GM19043 (cell line): Measurements from ENCODE around the gene PLEKHM1.
"Not testable (repeated sequence)": the region's sequence is repeated elsewhere in the genome, so short reads cannot be mapped to it uniquely, and the experiment has no call there.

Source experiments
- ATAC-seq: cut with Tn5 transposase; IDR thresholded peaks from one replicate; pipeline ENCODE4 v1.9.1; 2021; ENCODE audit warnings: low read depth; ENCODE audit not compliant: unreplicated experiment

The PLEKHM1 gene

GRCh38 chr17:45444301-45444700 is 46.2 kb downstream of the PLEKHM1 start:
- not testable (repeated sequence) for ATAC-seq

DNA sequence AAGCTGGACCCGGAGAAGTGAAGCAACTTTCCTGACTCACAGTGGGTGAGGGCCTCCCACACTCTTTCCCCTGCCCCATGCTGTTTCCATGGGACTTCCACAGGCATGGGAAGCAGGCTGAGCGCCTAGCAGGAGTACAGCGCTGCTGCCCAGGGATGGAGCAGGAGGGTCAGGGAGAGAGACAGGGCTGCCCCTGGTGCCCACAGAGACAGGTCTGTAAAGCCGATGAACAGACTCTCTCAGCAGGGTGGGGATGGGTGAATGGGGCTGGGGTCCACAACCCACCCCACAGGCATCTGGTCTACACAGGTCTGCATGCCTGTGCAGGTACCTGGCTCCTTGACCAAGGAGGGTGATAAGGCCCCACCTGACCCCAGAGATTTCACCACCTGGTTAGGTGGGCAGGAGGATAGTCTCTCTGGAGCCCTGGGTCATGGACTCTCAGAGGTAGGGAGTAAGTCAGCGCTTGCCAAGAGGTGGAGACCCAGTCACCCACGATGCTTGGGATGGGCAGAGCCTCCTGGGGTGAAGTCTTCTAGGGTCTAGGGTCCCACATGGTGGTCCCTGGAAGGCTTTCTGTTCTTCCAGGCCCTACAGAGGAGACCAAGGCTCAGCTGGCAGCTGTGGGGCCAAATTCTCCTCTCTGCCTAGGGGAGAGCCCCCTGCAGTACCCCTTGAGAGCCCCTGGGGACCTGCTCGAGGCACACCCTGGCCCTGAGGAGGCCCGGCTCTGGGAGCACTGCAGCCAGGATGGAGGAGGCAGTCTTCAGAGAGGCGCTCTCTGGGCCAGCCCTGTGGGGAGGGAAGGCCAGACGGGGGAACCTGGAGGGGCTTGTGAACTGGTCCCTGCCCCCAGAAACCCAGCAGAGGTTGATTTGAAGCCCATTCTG is 46.9 kb downstream of the PLEKHM1 start:
- ATAC-seq: not testable (repeated sequence)

GRCh38 chr17:45441526-45442310 is 48.8 kb downstream of the PLEKHM1 start:
- no peak for ATAC-seq

- ATAC-seq: not testable (repeated sequence)
Measured at GRCh38 chr17:45440839-45441515, 49.5 kb downstream of the PLEKHM1 start.

DNA sequence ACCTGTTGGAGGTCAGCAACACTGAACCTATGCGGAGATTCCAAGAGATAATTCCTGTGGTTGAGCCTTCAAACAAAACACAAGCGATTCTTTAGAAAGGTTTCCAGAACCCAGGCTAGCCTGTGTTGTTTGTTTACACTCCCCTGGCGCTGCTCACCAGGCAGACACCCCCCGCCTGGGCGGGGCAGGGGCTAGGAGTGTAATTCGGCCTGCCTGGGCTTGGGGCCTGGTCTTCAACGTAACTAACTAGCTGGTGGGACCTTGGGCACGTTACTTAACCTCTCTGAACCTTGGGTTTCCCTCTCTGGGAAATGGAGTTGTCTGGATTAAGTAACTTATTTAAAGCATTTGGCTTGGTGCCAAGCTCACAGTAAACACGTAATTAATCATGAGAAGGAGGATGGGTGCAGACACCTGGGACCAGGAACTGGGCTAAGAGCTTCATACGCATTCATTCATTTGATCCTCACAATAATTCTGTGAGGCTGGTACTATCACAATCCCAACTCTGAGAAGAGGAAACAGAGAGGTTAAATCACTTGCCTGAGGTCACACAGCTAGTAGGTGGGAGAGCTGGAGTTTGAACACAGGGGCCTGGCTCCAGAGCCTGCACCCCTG is 50.3 kb downstream of the PLEKHM1 start:
- no peak for ATAC-seq

- no peak for ATAC-seq
Measured at GRCh38 chr17:45438931-45439610, 51.5 kb downstream of the PLEKHM1 start.

- no peak for ATAC-seq
Measured at GRCh38 chr17:45437465-45438283, 52.8 kb downstream of the PLEKHM1 start.

GRCh38 chr17:45436625-45437464 is 53.7 kb downstream of the PLEKHM1 start:
- no peak for ATAC-seq

GRCh38 chr17:45436161-45436560 is 54.4 kb downstream of the PLEKHM1 start:
- no peak for ATAC-seq

DNA sequence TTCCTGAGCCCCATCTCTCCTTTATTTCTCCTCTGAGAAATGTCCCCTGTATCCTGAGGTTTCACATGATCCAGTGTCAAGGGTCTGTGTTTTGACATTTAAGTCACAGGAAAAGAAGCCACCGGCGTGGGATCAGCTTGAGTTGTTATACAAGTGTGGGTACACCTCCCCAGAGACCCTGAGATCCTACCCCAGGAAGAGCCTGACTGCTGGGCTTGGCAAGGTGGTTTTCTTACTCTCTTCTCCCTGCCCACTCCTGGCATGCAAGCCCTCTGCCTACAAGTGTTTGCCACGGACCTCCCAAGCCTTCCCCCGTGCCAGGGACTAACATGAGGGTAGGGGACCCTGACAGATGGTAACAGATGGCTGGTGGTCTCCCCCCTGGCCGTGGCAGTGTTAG is 55.0 kb downstream of the PLEKHM1 start:
- ATAC-seq: no peak

- ATAC-seq: no peak
Measured at GRCh38 chr17:45433159-45433535, 57.4 kb downstream of the PLEKHM1 start.

GRCh38 chr17:45432405-45433158 is 57.9 kb downstream of the PLEKHM1 start, which contains the start of gene ARHGAP27:
ARHGAP27 (minus strand) TSS chr17:45432870; CDS start chr17:45430279, 2,591 bp downstream.
- ATAC-seq: no peak

- ATAC-seq: peak; percentile 47
Measured at GRCh38 chr17:45431531-45432404, 58.8 kb downstream of the PLEKHM1 start.

- no peak for ATAC-seq
Measured at GRCh38 chr17:45430738-45431530, 59.6 kb downstream of the PLEKHM1 start.

DNA sequence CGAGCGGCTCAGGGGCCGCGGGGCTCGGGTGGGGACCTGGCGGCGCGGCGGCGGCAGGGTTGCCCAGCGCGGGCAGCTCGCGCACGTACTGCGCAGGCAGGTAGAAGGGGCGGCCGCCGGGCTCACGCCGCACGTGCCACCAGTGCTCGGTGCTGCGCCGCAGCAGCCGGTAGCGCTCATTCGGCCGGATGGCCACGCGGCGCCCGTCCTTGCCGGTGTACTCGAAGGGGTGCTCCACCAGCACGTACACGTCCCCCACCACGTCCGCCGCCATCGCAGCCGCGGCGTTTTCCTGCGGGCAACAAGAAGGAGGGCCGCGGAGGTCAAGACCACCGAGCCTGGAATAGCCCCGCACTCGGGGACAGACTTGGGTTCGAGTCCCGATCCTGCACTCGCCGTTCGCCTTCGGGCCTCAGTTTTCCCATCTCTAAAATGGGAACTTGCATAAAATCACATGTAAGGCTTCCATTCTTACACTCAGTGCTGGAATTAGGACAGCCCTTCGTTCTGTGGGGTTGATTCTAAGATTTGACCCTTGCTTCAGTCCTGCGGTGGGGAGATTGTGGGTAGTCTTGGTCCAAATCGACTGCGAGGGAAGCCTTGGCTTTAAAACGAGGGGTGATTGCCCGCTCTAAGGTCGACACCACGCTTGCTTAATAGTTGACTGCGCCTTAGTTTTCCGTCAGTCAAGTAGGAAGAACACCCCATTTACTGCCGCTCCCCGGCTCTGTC is 60.3 kb downstream of the PLEKHM1 start:
- no peak for ATAC-seq
